Measurements from ENCODE around the gene KCNC4. TPM values are rescaled to one million over a fixed set of nuclear protein-coding genes. Genes with fewer than 3 reads are reported as not detected.

The KCNC4 gene
- polyA plus RNA-seq, 4 donors = 4.6 to 7.3 (median 6.3) TPM

DNA sequence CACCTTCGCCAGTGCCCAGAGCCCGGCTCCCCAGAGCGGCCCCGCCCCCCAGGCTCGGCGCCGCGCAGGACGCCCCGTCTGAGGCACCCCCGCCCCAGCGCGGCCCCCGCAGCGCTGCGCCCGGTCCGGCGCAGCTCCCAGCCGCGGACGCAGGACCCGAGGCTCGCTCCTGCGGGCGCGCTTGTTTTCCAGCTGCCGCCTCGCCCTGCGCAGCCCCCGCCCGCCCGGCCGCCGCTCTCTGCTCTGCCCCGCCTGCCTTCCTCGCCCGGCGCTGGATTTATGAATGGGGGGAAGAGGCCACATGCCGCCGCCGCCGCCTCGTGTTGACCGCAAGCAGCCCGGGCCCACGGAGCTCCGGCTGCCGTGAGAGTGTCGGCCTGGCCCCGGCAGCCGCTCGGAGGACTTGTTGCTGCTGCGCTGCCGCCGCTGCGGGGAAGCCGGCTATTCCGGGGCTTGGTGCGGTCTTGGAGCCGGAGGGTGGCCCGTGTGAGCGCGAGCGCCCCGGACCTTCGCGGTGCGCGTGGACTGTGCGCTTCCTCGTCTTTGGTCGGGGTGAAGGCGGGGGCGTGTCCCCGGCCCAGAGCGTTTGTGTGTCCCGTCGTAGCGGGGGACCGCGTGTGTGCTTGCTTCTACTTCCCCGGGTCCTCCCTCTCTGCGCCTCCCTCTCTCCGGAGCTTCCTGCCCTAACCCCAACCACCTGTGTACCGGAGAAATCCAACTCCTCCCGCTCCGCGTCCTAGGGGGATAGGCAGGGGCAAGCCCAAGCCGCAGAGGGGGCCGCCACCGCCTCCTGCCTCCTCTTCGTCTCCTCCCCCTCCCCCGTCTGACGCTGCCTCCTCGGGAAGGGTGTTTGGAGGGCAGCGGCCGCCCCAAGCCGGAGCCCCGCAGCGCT, 736 bp downstream of the KCNC4 start:
- DNase-seq (ENCODE audit: low read depth in 4 of 4, low spot score in 2 of 4) = no peak

DNA sequence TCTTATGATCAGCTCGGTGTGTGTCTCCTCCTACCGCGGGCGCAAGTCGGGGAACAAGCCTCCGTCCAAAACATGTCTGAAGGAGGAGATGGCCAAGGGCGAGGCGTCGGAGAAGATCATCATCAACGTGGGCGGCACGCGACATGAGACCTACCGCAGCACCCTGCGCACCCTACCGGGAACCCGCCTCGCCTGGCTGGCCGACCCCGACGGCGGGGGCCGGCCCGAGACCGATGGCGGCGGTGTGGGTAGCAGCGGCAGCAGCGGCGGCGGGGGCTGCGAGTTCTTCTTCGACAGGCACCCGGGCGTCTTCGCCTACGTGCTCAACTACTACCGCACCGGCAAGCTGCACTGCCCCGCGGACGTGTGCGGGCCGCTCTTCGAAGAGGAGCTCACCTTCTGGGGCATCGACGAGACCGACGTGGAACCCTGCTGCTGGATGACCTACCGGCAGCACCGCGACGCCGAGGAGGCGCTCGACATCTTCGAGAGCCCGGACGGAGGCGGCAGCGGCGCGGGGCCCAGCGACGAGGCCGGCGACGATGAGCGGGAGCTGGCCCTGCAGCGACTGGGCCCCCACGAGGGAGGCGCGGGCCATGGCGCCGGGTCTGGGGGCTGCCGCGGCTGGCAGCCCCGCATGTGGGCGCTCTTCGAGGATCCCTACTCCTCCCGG, 1.5 kb downstream of the KCNC4 start:
- no peak for DNase-seq (ENCODE audit: low read depth in 4 of 4, low spot score in 2 of 4)

DNA sequence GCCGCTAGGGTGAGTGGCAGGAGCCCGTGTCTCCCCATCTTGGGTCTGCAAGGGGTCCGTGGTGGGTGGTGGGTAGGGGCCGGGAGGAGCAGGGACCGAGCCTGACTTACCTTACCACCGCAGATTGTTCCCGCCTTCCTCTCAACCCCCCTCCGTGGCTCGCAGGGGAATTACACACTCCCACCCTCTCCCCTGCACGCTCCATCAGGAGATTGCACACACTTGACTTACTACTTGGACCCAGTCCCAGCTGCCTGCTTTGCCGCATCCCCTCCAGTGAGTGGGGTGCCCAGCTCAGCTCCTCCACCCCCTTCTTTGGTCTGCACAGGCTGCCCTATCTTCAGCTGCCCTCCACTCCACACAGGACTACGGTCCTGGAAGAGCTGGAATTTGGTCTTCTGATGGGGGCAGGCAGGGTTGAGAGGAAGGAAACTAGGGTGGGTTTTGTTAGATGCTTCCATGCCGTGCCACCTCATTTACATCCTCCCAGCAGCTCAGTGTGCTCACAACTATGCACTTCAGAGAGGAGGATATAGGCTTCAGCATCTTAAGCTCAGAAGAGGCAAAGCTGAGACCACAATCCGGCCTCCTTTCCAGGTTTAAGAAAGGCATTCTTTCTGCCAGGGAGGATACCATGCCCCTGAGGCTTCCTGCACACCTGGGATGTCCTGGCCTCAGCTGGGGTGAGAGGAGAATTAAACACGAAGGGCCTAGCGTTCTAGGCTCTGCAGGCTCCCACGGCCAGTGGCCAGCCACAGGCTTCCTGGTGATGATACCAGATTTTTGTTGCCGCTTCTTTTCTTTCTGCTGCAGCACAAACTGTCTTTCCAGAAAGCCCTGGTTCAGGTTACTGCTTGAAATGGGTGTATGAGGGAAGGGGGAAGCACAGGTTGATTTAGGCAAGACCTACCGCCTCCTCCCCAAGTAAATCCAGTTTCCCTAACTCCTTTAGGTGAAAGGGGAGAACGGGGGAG, 2.3 kb downstream of the KCNC4 start:
- no peak for DNase-seq (ENCODE audit: low read depth in 4 of 4, low spot score in 2 of 4)

DNA sequence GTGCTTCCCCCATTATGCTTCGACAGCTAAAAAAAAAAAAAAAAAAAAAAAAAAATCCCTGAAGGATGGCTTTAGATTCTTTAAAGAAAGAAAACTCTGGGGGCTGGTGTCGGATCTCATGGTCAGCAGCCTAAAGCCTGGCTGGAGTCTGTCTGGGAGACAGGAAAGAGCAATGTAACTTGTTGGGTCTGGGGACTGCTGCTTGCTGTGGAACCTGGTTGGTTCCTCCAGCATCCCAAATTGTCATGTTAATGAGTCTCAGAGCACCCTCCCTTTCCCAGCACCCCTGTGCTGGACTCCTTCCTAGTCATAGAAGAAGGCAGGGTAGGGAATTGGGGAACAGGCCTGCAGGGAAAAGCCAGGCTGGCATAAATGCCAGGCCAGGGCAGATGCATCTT, 3.0 kb downstream of the KCNC4 start:
- no peak for DNase-seq (ENCODE audit: low read depth in 4 of 4, low spot score in 2 of 4)

DNA sequence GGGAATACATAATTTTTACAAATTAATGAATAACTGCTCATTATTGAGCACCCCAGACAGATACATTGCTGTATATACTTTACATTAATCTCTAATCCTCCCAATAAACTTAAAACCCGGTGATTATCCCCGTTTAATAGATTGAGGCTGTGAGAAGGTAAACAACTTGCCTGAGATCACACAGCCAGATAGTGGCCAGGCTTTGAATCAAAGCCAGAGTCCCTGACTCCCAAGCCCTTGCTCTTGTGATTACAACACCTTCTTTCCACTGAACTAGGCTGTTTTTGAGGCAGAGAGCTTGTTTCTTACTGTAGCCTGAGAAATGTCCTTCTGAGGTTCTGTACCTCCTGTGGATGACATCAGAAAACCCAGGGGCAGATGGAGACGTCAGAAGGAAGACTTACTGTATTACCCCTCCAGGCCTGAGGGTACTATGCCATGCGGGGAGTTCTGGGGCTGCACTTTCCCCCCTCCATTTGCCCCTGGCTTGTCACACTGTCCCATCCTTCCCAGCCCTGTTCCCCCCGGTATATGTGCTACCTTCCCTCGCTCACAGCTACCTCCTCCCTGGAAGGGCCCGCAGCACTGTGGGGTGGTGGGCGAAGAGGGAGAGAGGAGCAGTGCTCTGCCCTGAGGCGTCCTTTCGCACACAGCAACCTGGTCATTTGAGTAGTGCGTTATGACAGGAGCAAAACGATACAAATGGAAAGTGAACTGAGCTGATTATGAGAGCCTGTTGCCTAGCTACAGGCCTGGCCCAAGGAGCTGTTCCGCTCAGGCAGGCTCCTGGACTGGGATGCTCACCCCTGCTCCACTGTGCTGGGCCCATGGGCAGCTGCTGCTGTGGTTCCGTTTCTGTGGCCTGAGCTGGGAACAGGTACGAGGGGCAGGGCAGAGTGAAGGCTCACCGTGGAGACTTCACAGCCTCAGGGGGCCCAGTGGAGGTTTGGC, 4.6 kb downstream of the KCNC4 start:
- no peak for DNase-seq (ENCODE audit: low read depth in 4 of 4, low spot score in 2 of 4)

DNA sequence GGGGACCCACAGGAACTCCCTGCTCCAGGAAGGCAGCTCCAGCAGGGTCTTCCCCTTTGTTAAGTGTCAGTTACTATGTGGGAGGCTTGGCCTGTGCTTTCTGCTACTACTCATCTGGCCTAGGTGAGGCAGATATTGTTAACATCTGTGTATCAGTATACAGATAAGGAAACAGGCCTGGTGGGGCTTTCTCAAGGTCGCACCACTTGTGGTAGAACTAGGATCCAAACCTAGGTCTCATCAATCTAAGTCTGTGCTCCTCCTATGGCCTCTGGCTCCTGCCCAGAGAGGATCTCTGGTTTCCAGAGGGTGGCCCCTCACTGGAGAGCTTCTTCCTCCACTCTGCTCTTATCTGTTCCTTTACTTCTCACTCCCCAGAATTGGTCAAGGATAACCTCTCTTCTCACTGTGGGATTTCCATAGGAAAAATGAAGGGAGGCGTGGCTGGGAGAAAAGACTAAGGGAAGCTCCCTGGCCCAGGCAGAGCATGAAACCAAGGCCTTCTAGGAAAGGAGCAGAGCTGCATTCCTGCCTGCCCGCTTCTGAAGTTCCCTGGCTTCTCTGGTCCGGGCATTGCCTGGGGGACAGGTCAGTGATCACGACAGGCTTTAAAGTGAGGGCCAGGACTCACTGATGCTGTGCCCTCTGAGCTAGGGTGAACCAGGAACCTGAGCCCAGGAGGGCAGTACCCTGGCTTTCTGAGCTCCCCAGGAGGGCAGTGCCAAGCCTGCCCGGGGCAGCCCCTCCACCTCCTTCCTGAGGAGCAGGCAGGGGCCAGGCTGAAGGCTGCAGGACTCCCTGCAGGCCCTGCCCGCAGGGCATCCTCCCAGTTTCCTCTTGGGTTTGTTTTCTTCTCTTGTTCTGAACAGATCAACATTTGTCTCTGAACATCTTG, 5.8 kb downstream of the KCNC4 start:
- no peak for DNase-seq (ENCODE audit: low read depth in 4 of 4, low spot score in 2 of 4)

DNA sequence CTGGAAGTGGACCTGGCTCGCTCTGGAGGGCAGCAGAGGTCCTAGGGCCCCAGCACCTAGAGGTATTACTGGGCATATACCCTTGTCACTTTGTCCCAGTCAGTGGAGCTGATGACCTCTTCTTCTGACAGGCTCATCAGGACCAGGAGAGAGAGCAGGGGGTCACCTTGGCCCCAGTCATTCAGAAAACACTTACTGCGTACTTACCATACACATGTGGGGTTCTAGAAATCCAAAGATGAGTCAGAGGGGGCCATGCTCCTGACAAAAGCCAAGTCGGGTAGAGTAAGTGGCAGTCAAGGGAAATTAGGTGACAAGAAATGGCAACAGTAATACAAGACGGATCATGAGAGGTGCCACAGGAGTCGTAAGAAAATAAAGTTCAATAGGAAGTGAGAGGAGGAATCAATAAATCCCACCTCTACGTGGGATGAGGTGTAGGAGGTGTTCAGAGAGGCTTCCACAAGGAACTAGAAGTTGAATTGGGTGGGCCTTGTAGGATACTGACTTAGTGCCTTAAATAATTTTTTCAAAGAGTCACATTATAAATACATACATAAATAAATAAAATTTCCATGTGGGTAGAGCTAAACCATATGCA, 6.8 kb downstream of the KCNC4 start:
- DNase-seq (ENCODE audit: low read depth in 4 of 4, low spot score in 2 of 4) = no peak

DNA sequence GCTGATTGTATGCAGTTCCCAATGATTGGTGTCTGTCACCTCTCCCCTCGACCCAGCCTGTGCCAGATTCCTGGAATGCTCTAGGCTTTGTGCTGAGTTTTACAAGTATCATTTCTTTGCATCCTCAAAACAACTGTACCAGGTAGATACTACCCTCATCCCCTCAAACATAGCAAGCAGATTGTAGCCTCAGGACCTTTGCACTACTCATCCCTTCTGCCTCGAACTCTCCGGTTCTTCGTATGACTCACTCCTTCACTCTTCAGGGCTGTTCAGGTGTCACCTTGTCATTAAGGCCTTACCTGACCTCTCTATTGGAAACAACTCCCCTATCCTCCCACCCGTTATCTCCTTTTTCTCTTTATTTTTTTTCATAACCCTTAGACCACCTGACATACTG, 8.0 kb downstream of the KCNC4 start:
- DNase-seq (ENCODE audit: low read depth in 4 of 4, low spot score in 2 of 4) = no peak

DNA sequence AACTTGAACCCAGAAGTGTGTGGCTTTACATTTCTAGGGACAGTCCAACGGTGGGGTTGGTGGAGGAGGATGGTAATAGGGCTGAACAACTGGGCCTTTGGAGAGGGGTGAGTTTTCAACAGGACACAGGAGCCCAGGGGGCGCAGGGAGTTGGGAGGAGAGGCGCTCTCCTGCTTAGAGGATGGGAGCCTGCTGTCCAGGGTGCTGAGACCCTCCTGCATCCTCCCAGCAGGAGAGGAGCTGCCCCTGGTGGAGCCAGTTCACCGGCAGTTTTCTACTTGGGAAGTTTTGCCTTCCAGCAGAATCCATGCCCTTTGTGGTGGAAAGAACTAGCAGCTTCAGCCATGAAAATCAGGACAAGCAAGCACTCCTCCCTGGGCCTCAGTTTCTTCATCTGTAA, 8.6 kb downstream of the KCNC4 start:
- DNase-seq (ENCODE audit: low read depth in 4 of 4, low spot score in 2 of 4) = no peak

DNA sequence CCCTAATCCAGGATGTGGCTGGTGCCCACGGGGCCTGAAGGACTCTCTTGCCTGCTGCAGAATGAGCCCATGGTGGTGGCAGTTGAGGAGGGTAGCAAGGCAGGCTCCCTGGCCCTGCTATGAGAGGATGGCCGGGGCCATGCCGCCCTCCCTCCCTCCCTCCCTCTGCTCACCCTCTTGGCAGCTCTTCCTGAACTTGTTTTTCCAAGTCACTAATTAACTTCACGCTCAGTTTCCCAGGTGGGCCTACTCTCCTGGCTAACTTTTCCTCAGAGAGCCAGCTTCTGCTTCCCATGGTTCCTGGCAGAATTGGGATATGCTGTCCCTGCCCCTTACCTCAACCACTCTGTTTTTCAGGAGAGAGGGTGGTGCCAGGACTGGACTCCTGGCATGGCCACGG, 10.2 kb downstream of the KCNC4 start:
- no peak for DNase-seq (ENCODE audit: low read depth in 4 of 4, low spot score in 2 of 4)

DNA sequence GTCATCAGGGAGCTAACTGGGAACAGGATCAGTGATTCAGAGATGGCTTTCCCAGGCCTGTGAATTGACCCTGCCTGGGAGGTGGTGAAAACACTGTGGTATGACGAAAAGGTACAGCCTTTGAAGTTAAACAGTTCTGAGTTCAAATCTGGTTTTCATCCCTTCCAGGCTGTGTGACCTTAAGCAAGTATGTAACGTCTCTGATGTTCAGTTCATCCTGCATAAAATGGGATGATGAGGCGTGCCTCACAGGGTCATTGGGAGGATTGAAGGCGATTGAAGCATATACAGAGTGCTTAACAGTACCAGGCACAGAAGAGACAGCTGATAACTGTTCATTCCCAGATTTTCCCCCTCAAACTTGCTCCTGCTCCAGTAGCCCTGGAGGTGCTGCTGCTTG, 11.0 kb downstream of the KCNC4 start:
- no peak for DNase-seq (ENCODE audit: low read depth in 4 of 4, low spot score in 2 of 4)

DNA sequence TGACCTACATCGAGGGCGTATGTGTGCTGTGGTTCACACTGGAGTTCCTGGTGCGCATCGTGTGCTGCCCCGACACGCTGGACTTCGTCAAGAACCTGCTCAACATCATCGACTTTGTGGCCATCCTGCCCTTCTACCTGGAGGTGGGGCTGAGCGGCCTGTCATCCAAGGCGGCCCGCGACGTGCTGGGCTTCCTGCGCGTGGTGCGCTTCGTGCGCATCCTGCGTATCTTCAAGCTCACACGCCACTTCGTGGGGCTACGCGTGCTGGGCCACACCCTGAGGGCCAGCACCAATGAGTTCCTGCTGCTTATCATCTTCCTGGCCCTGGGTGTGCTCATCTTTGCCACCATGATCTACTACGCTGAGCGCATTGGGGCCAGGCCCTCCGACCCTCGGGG, 13.0 kb downstream of the KCNC4 start:
- no peak for DNase-seq (ENCODE audit: low read depth in 4 of 4, low spot score in 2 of 4)

DNA sequence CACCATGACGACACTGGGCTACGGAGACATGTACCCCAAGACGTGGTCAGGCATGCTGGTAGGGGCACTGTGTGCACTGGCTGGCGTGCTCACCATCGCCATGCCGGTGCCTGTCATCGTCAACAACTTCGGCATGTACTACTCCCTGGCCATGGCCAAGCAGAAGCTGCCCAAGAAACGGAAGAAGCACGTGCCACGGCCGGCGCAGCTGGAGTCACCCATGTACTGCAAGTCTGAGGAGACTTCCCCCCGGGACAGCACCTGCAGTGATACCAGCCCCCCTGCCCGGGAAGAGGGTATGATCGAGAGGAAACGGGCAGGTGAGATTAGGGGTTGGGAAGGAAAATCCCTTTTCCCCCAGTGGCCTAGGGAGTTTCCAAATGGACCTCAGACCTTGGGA, 13.5 kb downstream of the KCNC4 start:
- DNase-seq (ENCODE audit: low read depth in 4 of 4, low spot score in 2 of 4) = no peak

DNA sequence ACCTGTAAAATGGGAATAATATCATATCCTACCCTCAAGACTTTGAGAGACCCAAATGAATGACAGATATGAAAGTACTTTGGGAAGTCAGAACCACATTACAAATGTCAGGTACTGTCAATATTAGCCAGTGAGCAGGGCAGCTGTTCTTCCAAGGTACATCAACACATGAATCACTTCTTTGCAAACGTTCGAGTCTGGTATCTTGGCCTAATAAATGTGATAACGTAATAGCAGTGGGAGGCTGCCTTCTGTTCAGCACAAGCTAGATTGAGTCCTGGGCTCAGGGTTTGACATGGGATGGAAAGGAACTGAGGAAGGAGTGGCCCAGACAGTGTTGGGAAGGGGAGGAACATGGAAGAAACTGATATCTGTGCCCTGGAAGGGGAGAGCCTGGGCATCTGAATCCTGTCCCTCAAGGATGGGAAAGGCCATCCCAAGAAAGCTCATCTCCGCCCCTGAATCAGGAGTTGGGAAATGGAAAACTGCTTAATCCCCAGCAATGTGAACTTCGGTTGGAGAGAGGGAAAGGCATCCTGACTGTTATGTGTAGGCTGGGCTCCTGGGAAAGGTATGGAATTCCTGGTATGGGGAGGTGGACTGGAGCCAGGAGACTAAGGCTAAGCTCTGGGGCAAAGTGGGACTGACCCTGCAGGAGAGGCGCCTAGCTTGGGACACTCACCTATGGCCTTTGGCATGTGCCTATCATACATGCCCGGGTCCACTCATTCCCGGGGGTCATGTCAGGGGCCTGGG, 14.3 kb downstream of the KCNC4 start:
- DNase-seq (ENCODE audit: low read depth in 4 of 4, low spot score in 2 of 4) = no peak

DNA sequence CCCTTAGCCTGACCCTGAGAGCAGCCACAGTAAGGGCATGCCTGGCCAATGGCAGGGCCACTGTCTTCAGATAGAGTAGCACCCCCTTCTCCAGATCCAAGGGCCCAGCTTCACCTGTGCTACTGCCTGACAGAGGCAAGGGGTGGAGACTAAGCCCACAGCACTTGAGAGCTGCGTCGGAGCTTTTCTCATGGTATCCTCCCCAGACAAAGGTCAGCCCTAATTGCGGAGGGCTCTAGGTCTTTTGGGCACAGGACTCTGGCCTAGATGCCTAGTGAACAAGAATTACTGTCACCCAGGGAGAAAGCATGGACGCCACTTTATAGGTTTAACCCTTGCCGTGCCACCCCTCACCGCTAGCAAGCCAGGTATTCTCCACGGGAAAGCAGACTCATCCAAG, 15.1 kb downstream of the KCNC4 start:
- no peak for DNase-seq (ENCODE audit: low read depth in 4 of 4, low spot score in 2 of 4)

DNA sequence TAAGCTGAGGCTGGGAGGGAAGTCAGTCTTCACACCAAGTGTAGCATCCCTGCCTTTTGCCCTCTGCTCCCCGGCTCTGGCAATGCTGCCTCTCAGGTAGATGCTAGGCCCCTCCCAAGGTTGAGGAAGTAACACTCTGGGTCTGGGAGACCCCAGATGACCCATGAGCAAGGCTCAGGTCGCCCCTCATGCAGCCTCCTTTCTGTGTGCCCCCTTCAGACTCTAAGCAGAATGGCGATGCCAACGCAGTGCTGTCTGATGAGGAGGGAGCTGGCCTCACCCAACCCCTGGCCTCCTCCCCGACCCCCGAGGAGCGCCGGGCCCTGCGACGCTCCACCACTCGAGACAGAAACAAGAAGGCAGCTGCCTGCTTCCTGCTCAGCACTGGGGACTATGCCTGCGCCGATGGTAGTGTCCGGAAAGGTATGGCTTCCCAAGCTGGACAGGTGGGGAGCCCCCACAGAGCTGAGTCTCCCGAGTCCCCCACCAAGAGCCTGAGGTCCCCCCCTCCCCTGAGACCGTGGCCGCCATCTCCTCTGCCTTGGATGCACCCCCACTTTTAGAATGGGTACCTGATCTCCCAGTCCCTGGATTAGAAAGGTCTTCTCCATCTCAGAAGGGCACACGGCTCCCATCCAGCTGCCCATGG, 15.8 kb downstream of the KCNC4 start:
- DNase-seq (ENCODE audit: low read depth in 4 of 4, low spot score in 2 of 4) = no peak

DNA sequence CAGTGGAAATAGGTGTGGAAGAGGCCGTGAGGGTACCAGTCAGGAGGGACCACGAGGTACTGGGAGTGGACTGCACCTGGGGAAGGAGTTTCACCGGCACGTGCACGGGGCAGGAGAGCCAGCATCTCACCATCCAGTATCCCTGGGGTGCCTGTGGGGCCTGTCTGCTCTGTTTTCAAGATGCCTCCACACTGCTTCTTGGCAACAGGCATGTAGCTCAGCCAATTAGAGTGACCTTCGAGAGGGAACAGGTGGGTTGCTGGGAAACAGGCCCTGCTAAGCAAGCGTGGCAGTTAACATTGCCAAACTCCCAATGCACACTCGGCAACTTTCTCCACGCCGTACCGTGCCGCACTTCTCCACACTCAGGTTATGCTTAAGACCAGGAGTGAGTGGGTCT, 17.7 kb downstream of the KCNC4 start:
- DNase-seq (ENCODE audit: low read depth in 4 of 4, low spot score in 2 of 4) = no peak
